BJ (cell line): Measurements from ENCODE around the gene CORO6. TPM values are rescaled to one million over a fixed set of nuclear protein-coding genes. Genes with fewer than 3 reads are reported as not detected.

Source experiments
- CTCF ChIA-PET: fragments of 350-600 bp; formaldehyde crosslinking; extraction: SDS; loops from one replicate; lab custom pipeline; 2021; ENCODE audit warnings: antibody characterized with exemption, inconsistent platforms; lab: Yijun Ruan, JAX
- POLR2A ChIA-PET: fragments of 300-600 bp; sonication (Branson Sonifier 250); formaldehyde crosslinking; extraction: SDS; loops from one replicate; lab custom pipeline; 2021; ENCODE audit warnings: antibody characterized with exemption; lab: Charles Lee
- DNase-seq: peaks from one replicate; pipeline ENCODE4 v3.0.0-alpha.2; 2011; ENCODE audit warnings: low read depth
- H3K27me3 ChIP-seq: 2 replicates; pipeline ENCODE4 v1.6.0; 2011; ENCODE audit warnings: low read length; ENCODE audit not compliant: control insufficient read depth, insufficient read depth
- H3K36me3 ChIP-seq: 2 replicates; pipeline ENCODE4 v1.5.1; 2011; ENCODE audit warnings: low read length; ENCODE audit not compliant: control insufficient read depth, insufficient read depth
- H3K4me3 ChIP-seq: 2 replicates; pipeline ENCODE4 v1.5.1; 2011; ENCODE audit warnings: low read depth, mild to moderate bottlenecking, control low read depth, low read length
- CTCF ChIP-seq: IDR thresholded peaks from 2 replicates; pipeline ENCODE4 v1.5.1; 2011; ENCODE audit warnings: low read depth, mild to moderate bottlenecking, control low read depth, inconsistent platforms, low read length, moderate library complexity; ENCODE audit not compliant: insufficient read depth
- polyA plus RNA-seq: library from polyadenylated mRNA; depleted of rRNA; stranded (reverse); fragments of >200 nt; gene quantifications from 2 replicates; pipeline ENCODE4 v1.2.3, GENCODE V29; 2011

The CORO6 gene
- polyA plus RNA-seq, 1 experiment: 19.3 TPM

GRCh38 chr17:29592850-29593551, 29.7 kb downstream of the CORO6 start, which contains the start of gene ANKRD13B:
Gene ANKRD13B, plus strand, starts transcription at chr17:29593132. Its CDS starts 490 bp downstream, at chr17:29593622.
- TF ChIP-seq CTCF: no peak
- Histone ChIP-seq H3K36me3 (no peaks in the 10 kb centered on the region), H3K27me3 (no peaks in the 10 kb centered on the region), H3K4me3 (peak within 1 kb of the TSS; percentile 59)
- no peak for DNase-seq
- CTCF ChIA-PET: interaction anchor here (1.1 to 4.7 kb wide), 11 partner anchors 12 to 413 kb away, joined by 3 to 61 read pairs (median 5); no protein-coding TSS in a partner anchor
- POLR2A ChIA-PET: no interaction called here

- peaks cover 1% of the 10 kb centered on the region; the same call in 1 of the 2 replicates for H3K36me3 ChIP-seq
- ChIA-PET POLR2A (no interaction called here), CTCF (interaction anchor here (0.6 to 4.7 kb wide), 25 partner anchors 11 to 468 kb away, joined by 3 to 61 read pairs (median 4); partner anchors contain the start of genes ABHD15 and TP53I13)
- no peaks in the 10 kb centered on the region for H3K27me3 ChIP-seq
- peak; percentile 99 for TF ChIP-seq CTCF
- no peak overlapping the region for H3K4me3 ChIP-seq
- no peak for DNase-seq
Observed at GRCh38 chr17:29591737-29592608, 30.7 kb downstream of the CORO6 start.

GRCh38 chr17:29591146-29591736, 31.5 kb downstream of the CORO6 start:
- DNase-seq: no peak
- Histone ChIP-seq H3K27me3 (no peaks in the 10 kb centered on the region), H3K36me3 (peaks cover 3% of the 10 kb centered on the region), H3K4me3 (0 out of 2 replicates have a peak overlapping the region, but pooled peaks have one; percentile 10)
- TF ChIP-seq CTCF: no peak
- POLR2A ChIA-PET: interaction anchor here (0.7 kb wide), 1 partner anchor 217 kb away, joined by 5 read pairs; no protein-coding TSS in a partner anchor
- CTCF ChIA-PET: interaction anchor here (0.6 to 4.7 kb wide), 23 partner anchors 9 to 467 kb away, joined by 3 to 61 read pairs (median 4); partner anchors contain the start of genes ABHD15 and TP53I13

- TF ChIP-seq CTCF: no peak
- H3K4me3 ChIP-seq: peak overlapping the region; percentile 47
- H3K27me3 ChIP-seq: no peaks in the 10 kb centered on the region
- DNase-seq: no peak
- POLR2A ChIA-PET: interaction anchor here (0.7 kb wide), 1 partner anchor 218 kb away, joined by 5 read pairs; no protein-coding TSS in a partner anchor
- H3K36me3 ChIP-seq: peaks cover 3% of the 10 kb centered on the region
- CTCF ChIA-PET: interaction anchor here (0.7 to 4.7 kb wide), 13 partner anchors 10 to 466 kb away, joined by 3 to 61 read pairs (median 5); partner anchors contain the start of genes ABHD15 and TP53I13
Observed at GRCh38 chr17:29590411-29591145, 32.1 kb downstream of the CORO6 start.
